IMR-90 (cell line): ENCODE data around the gene AADAC. TPM values are rescaled to one million over a fixed set of nuclear protein-coding genes. Genes with fewer than 3 reads are reported as not detected.

ENCODE experiments used
- ATAC-seq: fragments of 200-7000 bp; cut with Tn5 transposase; 2 replicates; pipeline ENCODE4 v1.9.1; 2020; ENCODE audit warnings: low read depth, mild to moderate bottlenecking, moderate library complexity
- BruUV-seq: library from RNA; stranded (reverse); fragments of 400-500 nt; replicated peaks from 2 replicates; lab custom pipeline; 2021; lab: Mats Ljungman, UMichigan
- CTCF ChIA-PET: fragments of 300-600 bp; formaldehyde crosslinking; extraction: SDS; loops from one replicate; lab custom pipeline; 2021; ENCODE audit warnings: antibody characterized with exemption; lab: Yijun Ruan, JAX
- POLR2A ChIA-PET: fragments of 300-600 bp; sonication (Branson Sonifier 250); formaldehyde crosslinking; loops from one replicate; lab custom pipeline; 2022; ENCODE audit warnings: antibody characterized with exemption; ENCODE audit not compliant: unreplicated experiment; lab: Charles Lee
- DNase-seq: peaks from one replicate; pipeline ENCODE4 v3.0.0; 2013
- H2AFZ ChIP-seq: replicated peaks from 2 replicates; pipeline ENCODE3; 2013; ENCODE audit warnings: low read length, mild to moderate bottlenecking; ENCODE audit not compliant: poor library complexity
- H2AK5ac ChIP-seq: 2 replicates; pipeline ENCODE4 v1.6.1; 2013; ENCODE audit warnings: low read depth, low read length, inconsistent platforms
- H2AK9ac ChIP-seq: replicated peaks from 2 replicates; pipeline ENCODE3; 2013; ENCODE audit warnings: mild to moderate bottlenecking, low read depth, low read length, moderate library complexity; ENCODE audit not compliant: poor library complexity
- H2BK120ac ChIP-seq: 2 replicates; pipeline ENCODE4 v1.6.1; 2013; ENCODE audit warnings: low read depth, low read length, inconsistent platforms
- H2BK15ac ChIP-seq: 3 replicates; pipeline ENCODE4 v1.6.1; 2013; ENCODE audit warnings: low read depth, low read length, inconsistent platforms
- H2BK20ac ChIP-seq: 2 replicates; pipeline ENCODE4 v1.6.1; 2013; ENCODE audit warnings: low read depth, mild to moderate bottlenecking, inconsistent platforms, low read length, moderate library complexity
- H2BK5ac ChIP-seq: 2 replicates; pipeline ENCODE4 v1.6.1; 2013; ENCODE audit warnings: mild to moderate bottlenecking, low read depth, low read length, inconsistent platforms; ENCODE audit not compliant: poor library complexity, severe bottlenecking
- H3K14ac ChIP-seq: replicated peaks from 2 replicates; pipeline ENCODE4 v1.6.1; 2013; ENCODE audit warnings: low read depth, low read length, inconsistent platforms
- H3K18ac ChIP-seq: 2 replicates; pipeline ENCODE4 v1.6.1; 2013; ENCODE audit warnings: low read depth, low read length, control low read depth
- H3K23ac ChIP-seq: 2 replicates; pipeline ENCODE4 v1.6.1; 2013; ENCODE audit warnings: low read depth, low read length, inconsistent platforms
- H3K27ac ChIP-seq: 2 replicates; pipeline ENCODE4 v1.5.1; 2013; ENCODE audit warnings: mild to moderate bottlenecking, control low read depth, low read length; ENCODE audit not compliant: insufficient read depth
- H3K27me3 ChIP-seq: 2 replicates; pipeline ENCODE4 v1.6.1; 2013; ENCODE audit warnings: low read length; ENCODE audit not compliant: control insufficient read depth, insufficient read depth
- H3K36me3 ChIP-seq: 2 replicates; pipeline ENCODE4 v1.6.1; 2013; ENCODE audit warnings: low read length, mixed read lengths; ENCODE audit not compliant: control insufficient read depth, insufficient read depth
- H3K4ac ChIP-seq: 2 replicates; pipeline ENCODE4 v1.6.1; 2013; ENCODE audit warnings: low read depth, low read length, inconsistent platforms
- H3K4me1 ChIP-seq: 2 replicates; pipeline ENCODE4 v1.6.1; 2013; ENCODE audit warnings: low read length, mixed read lengths; ENCODE audit not compliant: control insufficient read depth, insufficient read depth
- H3K4me2 ChIP-seq: 2 replicates; pipeline ENCODE4 v1.6.1; 2013; ENCODE audit warnings: low read depth, mild to moderate bottlenecking, control low read depth, low read length, moderate library complexity
- H3K4me3 ChIP-seq: 2 replicates; pipeline ENCODE4 v1.5.1; 2013; ENCODE audit warnings: low read depth, mild to moderate bottlenecking, control low read depth, low read length, moderate library complexity; ENCODE audit not compliant: insufficient read depth
- H3K56ac ChIP-seq: 2 replicates; pipeline ENCODE4 v1.6.1; 2013; ENCODE audit warnings: low read length, inconsistent platforms; ENCODE audit not compliant: insufficient read depth; ENCODE audit errors: extremely low read depth
- H3K79me1 ChIP-seq, 2 experiments: 2 replicates each; pipeline ENCODE4 v1.6.1; 2013; ENCODE audit warnings: low read length in 2 of 2, inconsistent platforms in 1 of 2, low read depth in 1 of 2
- H3K9ac ChIP-seq: 2 replicates; pipeline ENCODE4 v1.6.1; 2013; ENCODE audit warnings: low read depth, low read length, control low read depth
- H3K9me1 ChIP-seq: 2 replicates; pipeline ENCODE4 v1.6.1; 2013; ENCODE audit warnings: low read length, inconsistent platforms; ENCODE audit not compliant: insufficient read depth
- H3K9me3 ChIP-seq: 2 replicates; pipeline ENCODE4 v1.6.1; 2013; ENCODE audit warnings: low read length; ENCODE audit not compliant: control insufficient read depth, insufficient read depth
- H4K20me1 ChIP-seq: 2 replicates; pipeline ENCODE4 v1.6.1; 2013; ENCODE audit warnings: low read length, inconsistent platforms; ENCODE audit not compliant: insufficient read depth
- H4K5ac ChIP-seq: 2 replicates; pipeline ENCODE4 v1.6.1; 2013; ENCODE audit warnings: mild to moderate bottlenecking, low read depth, low read length, control low read depth
- H4K8ac ChIP-seq, 2 experiments: 2 replicates each; pipeline ENCODE4 v1.6.1; 2013; ENCODE audit warnings: low read depth in 2 of 2, low read length in 2 of 2, control low read depth in 1 of 2, inconsistent platforms in 1 of 2
- H4K91ac ChIP-seq: 2 replicates; pipeline ENCODE4 v1.6.1; 2013; ENCODE audit warnings: low read depth, low read length, inconsistent platforms; ENCODE audit not compliant: insufficient read depth
- BHLHE40 ChIP-seq: fragments of 150-350 bp; IDR thresholded peaks from 2 replicates; pipeline ENCODE4 v1.6.1; 2016; ENCODE audit warnings: mild to moderate bottlenecking, low read depth, low read length
- CEBPB ChIP-seq: IDR thresholded peaks from 2 replicates; pipeline ENCODE4 v1.6.1; 2012; ENCODE audit warnings: low read depth, low read length, improper control_type of control experiment
- POLR2A ChIP-seq: IDR thresholded peaks from 2 replicates; pipeline ENCODE4 v1.6.1; 2012; ENCODE audit warnings: mild to moderate bottlenecking, low read depth, low read length
- RAD21 ChIP-seq: IDR thresholded peaks from 2 replicates; pipeline ENCODE4 v1.6.1; 2012; ENCODE audit warnings: low read length, improper control_type of control experiment
- SMC3 ChIP-seq: fragments of 150-350 bp; IDR thresholded peaks from 2 replicates; pipeline ENCODE4 v1.6.1; 2016; ENCODE audit warnings: low read depth, mild to moderate bottlenecking, antibody characterized with exemption, low read length, moderate library complexity
- WGBS, 2 experiments: methylation state at CpG; one replicate each; pipeline versions ENCODE4 v1.1.5 to v1.1.7; 2013; ENCODE audit warnings: missing lambda C conversion rate in 2 of 2; ENCODE audit not compliant: insufficient read length in 1 of 2; ENCODE audit errors: extremely low coverage in 2 of 2; 5-methylcytosine and 5-hydroxymethylcytosine counted together
- dilution Hi-C: fragments of 300-500 bp; cut with HindIII; formaldehyde crosslinking; loops from one replicate; pipeline ENCODE4 v1.14.3; 2018; ENCODE audit warnings: low sequenced_read_pairs; ENCODE audit not compliant: unreplicated experiment
- in situ Hi-C: fragments of 300-500 bp; cut with MboI; formaldehyde crosslinking; loops from 3 replicates; pipeline ENCODE4 v1.14.3; 2019; ENCODE audit warnings: low sequenced_read_pairs, inconsistent platforms, mixed read lengths
- intact Hi-C: fragments of 100-400 bp; cut with micrococcal nuclease; formaldehyde crosslinking; loops from 2 replicates; pipeline ENCODE4 v1.10.0; 2022
- polyA plus RNA-seq, 3 experiments: library from polyadenylated mRNA; depleted of rRNA; stranded (reverse); fragments of >200 nt; gene quantifications; 2 replicates each; pipeline ENCODE4 v1.2.3, GENCODE V29; 2012; ENCODE audit warnings: low replicate concordance in 1 of 3
- total RNA-seq: library from RNA; depleted of rRNA; stranded (reverse); fragments of >200 nt; gene quantifications from 2 replicates; pipeline ENCODE4 v1.2.3, GENCODE V29; 2012
- TF ChIP-seq, protein P1 (sequence below): fragments of 150-350 bp; IDR thresholded peaks from 2 replicates; pipeline ENCODE4 v1.6.1; 2016; ENCODE audit warnings: low read depth, mild to moderate bottlenecking, low read length, moderate library complexity, borderline replicate concordance
- TF ChIP-seq, protein P2 (sequence below): conservative IDR thresholded peaks from 2 replicates; pipeline ENCODE4 v1.5.1; 2012; ENCODE audit warnings: mild to moderate bottlenecking, low read depth, low read length, improper control_type of control experiment

Gene AADAC
- total and polyA plus RNA-seq, 2 of the 4 experiments (the other 2 are of a cell fraction) = not detected

DNA sequence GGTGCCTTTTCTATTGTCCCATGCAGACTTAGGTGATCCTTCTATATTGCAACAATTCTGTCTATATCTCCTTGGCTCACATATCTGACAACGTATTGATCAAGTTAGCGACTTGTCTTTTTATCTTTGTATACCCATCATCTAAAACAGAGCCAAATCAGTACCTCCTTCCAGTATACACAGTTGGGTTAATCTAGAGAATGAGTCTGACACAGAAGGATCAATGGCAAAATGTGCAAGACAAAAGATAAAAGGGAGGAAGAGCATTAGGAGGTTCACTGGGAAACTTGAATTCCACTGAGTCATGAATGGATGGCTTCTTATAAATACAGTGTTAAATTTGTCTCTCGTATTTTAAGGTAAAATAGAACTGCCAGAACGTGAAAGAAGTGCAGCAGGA lies 6.0 kb downstream of the AADAC start:
- ATAC-seq (no peak), DNase-seq (no peak)
- Histone ChIP-seq H2AK5ac (no peak overlapping the region), H3K4me1 (no peaks in the 10 kb centered on the region), H3K4ac (no peak overlapping the region), H3K27ac (no peak overlapping the region), H2BK5ac (no peak overlapping the region), H3K9ac (no peak overlapping the region), H2AK9ac (no peak overlapping the region), H4K20me1 (no peaks in the 10 kb centered on the region), H3K56ac (no peak overlapping the region), H2BK20ac (no peak overlapping the region), H3K18ac (no peak overlapping the region), H3K27me3 (no peaks in the 10 kb centered on the region), H2AFZ (no peak overlapping the region), H3K79me1 (no peaks in the 10 kb centered on the region), H3K9me3 (no peaks in the 10 kb centered on the region), H3K14ac (no peak overlapping the region), H3K4me3 (no peak overlapping the region), H4K91ac (no peak overlapping the region), H3K36me3 (no peaks in the 10 kb centered on the region), H3K9me1 (no peaks in the 10 kb centered on the region), H4K8ac (no peak overlapping the region), H2BK120ac (no peak overlapping the region), H3K4me2 (no peak overlapping the region), H2BK15ac (no peak overlapping the region), H4K5ac (no peak overlapping the region), H3K23ac (no peak overlapping the region)
- ChIA-PET CTCF (interaction anchor here (0.9 kb wide), 1 partner anchor 17 kb away, joined by 3 read pairs; no protein-coding TSS in a partner anchor), POLR2A (no interaction called here)
- in situ Hi-C loops (no loop called here), intact Hi-C loops (no loop called here), dilution Hi-C loops (no loop called here)
- TF ChIP-seq SMC3 (no peak), RAD21 (no peak), CEBPB (no peak), POLR2A (no peak), BHLHE40 (no peak)
- TF ChIP-seq, protein P1, sequence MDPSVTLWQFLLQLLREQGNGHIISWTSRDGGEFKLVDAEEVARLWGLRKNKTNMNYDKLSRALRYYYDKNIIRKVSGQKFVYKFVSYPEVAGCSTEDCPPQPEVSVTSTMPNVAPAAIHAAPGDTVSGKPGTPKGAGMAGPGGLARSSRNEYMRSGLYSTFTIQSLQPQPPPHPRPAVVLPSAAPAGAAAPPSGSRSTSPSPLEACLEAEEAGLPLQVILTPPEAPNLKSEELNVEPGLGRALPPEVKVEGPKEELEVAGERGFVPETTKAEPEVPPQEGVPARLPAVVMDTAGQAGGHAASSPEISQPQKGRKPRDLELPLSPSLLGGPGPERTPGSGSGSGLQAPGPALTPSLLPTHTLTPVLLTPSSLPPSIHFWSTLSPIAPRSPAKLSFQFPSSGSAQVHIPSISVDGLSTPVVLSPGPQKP = no peak
- TF ChIP-seq, protein P2, sequence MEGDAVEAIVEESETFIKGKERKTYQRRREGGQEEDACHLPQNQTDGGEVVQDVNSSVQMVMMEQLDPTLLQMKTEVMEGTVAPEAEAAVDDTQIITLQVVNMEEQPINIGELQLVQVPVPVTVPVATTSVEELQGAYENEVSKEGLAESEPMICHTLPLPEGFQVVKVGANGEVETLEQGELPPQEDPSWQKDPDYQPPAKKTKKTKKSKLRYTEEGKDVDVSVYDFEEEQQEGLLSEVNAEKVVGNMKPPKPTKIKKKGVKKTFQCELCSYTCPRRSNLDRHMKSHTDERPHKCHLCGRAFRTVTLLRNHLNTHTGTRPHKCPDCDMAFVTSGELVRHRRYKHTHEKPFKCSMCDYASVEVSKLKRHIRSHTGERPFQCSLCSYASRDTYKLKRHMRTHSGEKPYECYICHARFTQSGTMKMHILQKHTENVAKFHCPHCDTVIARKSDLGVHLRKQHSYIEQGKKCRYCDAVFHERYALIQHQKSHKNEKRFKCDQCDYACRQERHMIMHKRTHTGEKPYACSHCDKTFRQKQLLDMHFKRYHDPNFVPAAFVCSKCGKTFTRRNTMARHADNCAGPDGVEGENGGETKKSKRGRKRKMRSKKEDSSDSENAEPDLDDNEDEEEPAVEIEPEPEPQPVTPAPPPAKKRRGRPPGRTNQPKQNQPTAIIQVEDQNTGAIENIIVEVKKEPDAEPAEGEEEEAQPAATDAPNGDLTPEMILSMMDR = no peak
- no CpG with 5 or more reads among the region's 4 CpGs for WGBS, 2 experiments
- BruUV-seq = no TSS peak
